Neural crest cell (in vitro differentiated cells): ENCODE results near the gene ABCB11. TPM values are rescaled to one million over a fixed set of nuclear protein-coding genes. Genes with fewer than 3 reads are reported as not detected.

Experiments
- DNase-seq: peaks from one replicate; pipeline ENCODE4 v3.0.0; 2021; ENCODE audit warnings: low read depth, mixed read lengths, low spot score
- H3K27ac Mint-ChIP-seq: one replicate; pipeline ENCODE4 v1.8.0; 2021; ENCODE audit warnings: mild to moderate bottlenecking, mixed read lengths; ENCODE audit not compliant: unreplicated experiment
- H3K27me3 Mint-ChIP-seq: 2 replicates; pipeline ENCODE4 v1.8.0; 2021; ENCODE audit warnings: low read depth, mild to moderate bottlenecking, mixed read lengths
- H3K36me3 Mint-ChIP-seq: 2 replicates; pipeline ENCODE4 v1.8.0; 2021; ENCODE audit warnings: low read depth, mild to moderate bottlenecking, mixed read lengths
- H3K4me1 Mint-ChIP-seq: 2 replicates; pipeline ENCODE4 v1.8.0; 2021; ENCODE audit warnings: mixed read lengths
- H3K4me3 Mint-ChIP-seq: one replicate; pipeline ENCODE4 v1.8.0; 2021; ENCODE audit warnings: mild to moderate bottlenecking, mixed read lengths
- H3K9me3 Mint-ChIP-seq: 2 replicates; pipeline ENCODE4 v1.8.0; 2021; ENCODE audit warnings: mixed read lengths
- CTCF ChIP-seq: fragments of 200-600 bp; sonication (generic); conservative IDR thresholded peaks from 2 replicates; pipeline ENCODE4 v1.5.0; 2021; ENCODE audit warnings: antibody characterized with exemption, mild to moderate bottlenecking
- total RNA-seq: library from RNA; stranded (reverse); gene quantifications from 2 replicates; pipeline ENCODE4 v1.2.1, GENCODE V29; 2021

ABCB11 gene
- total RNA-seq, 1 donor from 2014 or later = 0.07 TPM

DNA sequence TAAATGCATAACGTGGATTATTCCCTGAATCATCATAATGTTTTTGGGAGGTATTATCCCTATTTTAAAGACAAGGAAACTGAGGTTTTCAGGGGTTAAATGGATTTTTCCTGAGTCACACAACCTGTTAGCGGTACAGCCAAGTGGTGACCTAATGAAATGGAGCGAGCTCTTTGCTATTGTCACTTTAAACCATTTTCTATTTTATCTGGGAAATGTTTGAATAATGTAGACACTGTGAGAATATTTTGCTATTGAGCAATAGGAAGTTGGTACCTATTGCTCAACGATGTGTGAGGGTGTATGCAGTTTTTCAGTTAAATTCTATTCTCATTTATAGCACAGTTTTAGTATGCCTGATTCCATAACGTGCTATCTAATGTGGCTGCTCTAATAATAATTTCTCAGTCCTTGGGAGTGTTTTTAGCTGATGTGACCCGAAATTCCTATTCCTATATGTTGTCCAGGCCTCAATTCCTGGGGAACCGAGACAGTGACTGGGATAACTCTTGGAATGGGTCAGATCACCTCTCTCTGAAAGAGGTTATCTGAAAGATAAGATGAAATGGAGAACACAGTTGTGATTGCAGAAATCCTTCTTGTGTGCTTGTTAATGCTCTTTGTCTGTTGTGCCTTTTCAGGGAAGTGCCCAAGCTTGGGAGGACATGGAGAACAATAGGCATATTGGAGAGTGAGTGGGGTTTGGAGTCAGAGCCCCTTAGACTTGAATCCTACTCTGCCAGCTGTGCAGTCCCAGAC, 38.4 kb downstream of the ABCB11 start:
- no peak for DNase-seq
- Mint-ChIP-seq H3K27me3 (no peaks in the 10 kb centered on the region), H3K9me3 (peaks cover 5% of the 10 kb centered on the region), H3K4me1 (peaks cover 12% of the 10 kb centered on the region), H3K4me3 (no peak overlapping the region), H3K36me3 (no peaks in the 10 kb centered on the region), H3K27ac (no peak overlapping the region)
- TF ChIP-seq CTCF = no peak

DNA sequence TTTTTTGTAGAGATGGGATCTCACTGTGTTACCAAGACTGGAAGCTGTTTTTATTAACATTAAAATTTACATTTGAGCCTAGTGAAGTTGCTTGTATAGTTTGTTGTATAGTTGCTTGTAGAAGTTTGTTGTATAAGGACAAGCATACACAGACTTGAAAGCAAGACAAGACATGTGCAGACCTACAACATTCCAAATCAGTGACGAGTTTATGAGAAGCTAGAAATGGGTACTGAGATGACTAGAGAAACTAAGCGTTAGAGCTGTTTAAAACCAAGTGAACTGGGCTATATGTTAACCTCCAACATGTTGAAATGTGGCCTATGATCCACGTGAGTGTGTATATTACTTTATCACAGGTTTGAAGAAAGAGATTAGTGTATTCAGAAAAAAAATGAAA, 39.1 kb downstream of the ABCB11 start:
- no peak for DNase-seq
- H3K9me3 Mint-ChIP-seq = peaks cover 5% of the 10 kb centered on the region
- no peaks in the 10 kb centered on the region for H3K27me3 Mint-ChIP-seq
- no peak overlapping the region for H3K4me3 Mint-ChIP-seq
- peaks cover 12% of the 10 kb centered on the region for H3K4me1 Mint-ChIP-seq
- H3K36me3 Mint-ChIP-seq = no peaks in the 10 kb centered on the region
- H3K27ac Mint-ChIP-seq = no peak overlapping the region
- TF ChIP-seq CTCF = no peak

- no peak for DNase-seq
- TF ChIP-seq CTCF = no peak
- H3K36me3 Mint-ChIP-seq = no peaks in the 10 kb centered on the region
Measured at GRCh38 chr2:168988755-168989154, 42.4 kb downstream of the ABCB11 start.

DNA sequence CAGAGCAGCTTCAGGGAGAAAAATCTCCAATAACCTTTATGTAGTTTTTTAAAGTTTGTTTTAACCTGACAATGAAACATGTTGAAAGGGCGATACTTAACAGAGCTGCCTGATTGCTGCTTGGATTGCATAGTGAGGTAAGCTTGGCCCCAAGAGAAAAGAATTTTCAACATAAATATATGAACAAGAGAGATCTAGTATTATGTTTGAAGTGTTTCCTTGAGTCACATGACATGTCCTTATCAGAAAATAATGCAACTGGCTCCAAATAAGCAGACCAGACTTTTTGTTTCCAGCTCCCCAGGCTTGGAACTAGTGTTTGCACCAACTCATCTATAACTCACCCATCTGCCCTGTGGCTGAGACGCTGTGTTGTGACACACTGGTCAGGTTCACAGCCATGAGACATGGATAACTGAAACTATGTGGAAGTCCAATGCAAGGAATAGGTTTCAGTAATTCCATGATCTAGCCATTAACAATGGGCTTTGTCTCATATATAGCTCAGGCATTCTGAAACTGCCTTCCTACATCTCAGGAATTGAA, 44.7 kb downstream of the ABCB11 start:
- Mint-ChIP-seq H3K4me3 (no peak overlapping the region), H3K9me3 (peaks cover 5% of the 10 kb centered on the region), H3K36me3 (no peaks in the 10 kb centered on the region), H3K27ac (no peak overlapping the region), H3K4me1 (no peaks in the 10 kb centered on the region), H3K27me3 (no peaks in the 10 kb centered on the region)
- TF ChIP-seq CTCF = no peak
- DNase-seq = no peak

More at GRCh38 chr2:168988755-168989154, 42.4 kb downstream of the ABCB11 start:
- Mint-ChIP-seq H3K27me3 (no peaks in the 10 kb centered on the region), H3K27ac (no peak overlapping the region), H3K9me3 (peaks cover 5% of the 10 kb centered on the region), H3K4me1 (peaks cover 8% of the 10 kb centered on the region), H3K4me3 (no peak overlapping the region)

DNA sequence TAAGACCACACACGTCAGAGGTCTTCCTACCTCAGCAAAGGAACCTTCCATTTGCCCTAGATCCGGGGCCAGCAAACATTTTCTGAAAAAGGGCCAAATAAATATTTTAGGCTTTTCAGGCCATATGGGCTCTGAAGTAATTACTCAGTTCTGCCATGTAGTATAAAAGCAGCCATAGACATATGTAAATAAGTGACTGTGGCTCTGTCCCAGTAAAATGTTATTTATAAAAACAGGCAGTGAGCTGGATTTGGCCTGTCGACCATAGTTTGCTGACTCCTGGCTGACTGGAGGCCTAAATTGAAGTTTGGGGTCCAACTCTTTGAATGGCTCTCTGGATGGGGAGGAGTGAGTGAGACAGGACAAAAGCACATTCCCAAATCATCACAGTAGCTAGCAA, 49.5 kb downstream of the ABCB11 start:
- no peak for DNase-seq
- Mint-ChIP-seq H3K27me3 (no peaks in the 10 kb centered on the region), H3K9me3 (peaks cover 6% of the 10 kb centered on the region)

More for the DNA sequence above, 49.5 kb downstream of the ABCB11 start:
- Mint-ChIP-seq H3K36me3 (no peaks in the 10 kb centered on the region), H3K4me3 (no peak overlapping the region), H3K4me1 (peaks cover 4% of the 10 kb centered on the region), H3K27ac (no peak overlapping the region)
- no peak for TF ChIP-seq CTCF
